SK-N-SH treated with all-trans-retinoic acid at 6 μM for 48 hours (cell line): ENCODE data around the gene ACOXL.

Experiments used
- ATAC-seq: fragments of 200-7000 bp; cut with Tn5 transposase; 3 replicates; pipeline ENCODE4 v1.9.1; 2020; ENCODE audit warnings: mild to moderate bottlenecking, moderate library complexity
- BACH2 ChIP-seq: fragments of 250-450 bp; sonication (Bioruptor Pico); IDR thresholded peaks from 2 replicates; pipeline ENCODE4 v1.9.0; 2021; ENCODE audit warnings: mild to moderate bottlenecking, borderline replicate concordance
- ESRRG ChIP-seq: fragments of 250-450 bp; sonication (Bioruptor Pico); IDR thresholded peaks from 2 replicates; pipeline ENCODE4 v1.6.1; 2021; ENCODE audit warnings: mild to moderate bottlenecking
- GLIS3 ChIP-seq: fragments of 250-450 bp; sonication (Bioruptor Pico); IDR thresholded peaks from 2 replicates; pipeline ENCODE4 v1.5.0; 2020; ENCODE audit warnings: mild to moderate bottlenecking, moderate library complexity
- ISL1 ChIP-seq: fragments of 250-450 bp; sonication (Bioruptor Pico); IDR thresholded peaks from 2 replicates; pipeline ENCODE4 v2.1.2; 2022; ENCODE audit warnings: mild to moderate bottlenecking, moderate library complexity
- OSR1 ChIP-seq: fragments of 250-450 bp; sonication (Bioruptor Pico); IDR thresholded peaks from 2 replicates; pipeline ENCODE4 v1.8.0; 2022; ENCODE audit warnings: moderate library complexity, mild to moderate bottlenecking, inconsistent platforms
- PATZ1 ChIP-seq: fragments of 250-450 bp; sonication (Bioruptor Pico); IDR thresholded peaks from 2 replicates; pipeline ENCODE4 v1.8.0; 2020; ENCODE audit warnings: mild to moderate bottlenecking, moderate library complexity, borderline replicate concordance
- PPARA ChIP-seq: fragments of 250-450 bp; sonication (Bioruptor Pico); IDR thresholded peaks from 2 replicates; pipeline ENCODE4 v1.5.0; 2020; ENCODE audit warnings: mild to moderate bottlenecking, borderline replicate concordance
- RARB ChIP-seq: fragments of 250-450 bp; sonication (Bioruptor Pico); IDR thresholded peaks from 2 replicates; pipeline ENCODE4 v1.8.0; 2021; ENCODE audit warnings: mild to moderate bottlenecking, moderate library complexity
- SNAI2 ChIP-seq: fragments of 250-450 bp; sonication (Bioruptor Pico); IDR thresholded peaks from 2 replicates; pipeline ENCODE4 v1.5.0; 2020; ENCODE audit warnings: mild to moderate bottlenecking, moderate library complexity
- TOX ChIP-seq: fragments of 250-450 bp; sonication (Bioruptor Pico); IDR thresholded peaks from 2 replicates; pipeline ENCODE4 v1.8.0; 2021; ENCODE audit warnings: mild to moderate bottlenecking, moderate library complexity, borderline replicate concordance
- ZC3H10 ChIP-seq: fragments of 250-450 bp; sonication (Bioruptor Pico); IDR thresholded peaks from 2 replicates; pipeline ENCODE4 v1.5.1; 2021; ENCODE audit warnings: mild to moderate bottlenecking, moderate library complexity
- ZFP3 ChIP-seq: fragments of 250-450 bp; sonication (Bioruptor Pico); IDR thresholded peaks from 2 replicates; pipeline ENCODE4 v1.5.0; 2020; ENCODE audit warnings: mild to moderate bottlenecking, moderate library complexity
- ZFP30 ChIP-seq: fragments of 450-650 bp; formaldehyde crosslinking; IDR thresholded peaks from 2 replicates; pipeline ENCODE4 v1.5.0; 2022; ENCODE audit warnings: mild to moderate bottlenecking, moderate library complexity
- ZNF565 ChIP-seq: fragments of 450-650 bp; formaldehyde crosslinking; conservative IDR thresholded peaks from 2 replicates; pipeline ENCODE4 v1.5.0; 2020; ENCODE audit warnings: low read depth, mild to moderate bottlenecking, moderate library complexity
- ZNF8 ChIP-seq: fragments of 450-650 bp; formaldehyde crosslinking; IDR thresholded peaks from 2 replicates; pipeline ENCODE4 v1.5.0; 2020; ENCODE audit warnings: mild to moderate bottlenecking, moderate library complexity
- TF ChIP-seq, protein P1 (sequence below): fragments of 250-450 bp; sonication (Bioruptor Pico); IDR thresholded peaks from 2 replicates; pipeline ENCODE4 v1.8.0; 2021; ENCODE audit warnings: low read depth, mild to moderate bottlenecking, moderate library complexity, borderline replicate concordance
- TF ChIP-seq, protein P2 (sequence below): fragments of 250-450 bp; sonication (Bioruptor Pico); IDR thresholded peaks from 2 replicates; pipeline ENCODE4 v1.5.0; 2020; ENCODE audit warnings: mild to moderate bottlenecking, moderate library complexity
- TF ChIP-seq, protein P3 (sequence below): fragments of 250-450 bp; sonication (Bioruptor Pico); IDR thresholded peaks from 2 replicates; pipeline ENCODE4 v1.5.1; 2020; ENCODE audit warnings: low read depth, mild to moderate bottlenecking, moderate library complexity

ACOXL gene

DNA sequence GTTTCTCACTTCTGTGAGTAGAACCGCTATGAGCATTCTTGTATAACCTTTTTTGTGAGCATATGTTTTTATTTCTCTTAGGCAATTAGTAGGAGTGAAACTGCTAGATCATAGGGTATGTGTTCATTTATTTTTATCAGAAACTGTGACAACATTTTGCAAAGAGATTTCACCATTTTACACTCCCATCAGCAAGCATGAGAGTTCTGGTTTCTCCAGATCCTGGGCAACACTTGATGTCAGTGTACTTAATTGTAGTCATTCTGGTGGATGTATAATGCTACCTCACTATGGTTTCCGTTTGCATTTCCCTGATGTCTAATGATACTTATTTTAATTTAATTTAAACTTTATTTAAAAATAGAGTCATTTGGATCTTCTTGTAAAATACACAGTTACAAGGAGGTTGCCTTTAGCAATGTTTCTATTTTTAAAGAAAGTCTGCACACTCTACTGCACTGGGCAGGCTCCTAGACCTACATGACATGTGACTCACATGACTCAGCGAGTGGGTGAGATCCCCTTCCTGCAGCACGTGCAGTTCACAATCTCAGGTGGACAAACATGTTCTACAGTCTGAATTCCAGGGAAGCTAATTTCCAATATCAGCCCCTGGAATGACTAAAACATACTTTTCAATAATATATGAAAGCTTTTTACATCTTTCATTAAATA, 261.3 kb downstream of the ACOXL start (continued):
- TF ChIP-seq PATZ1 (no peak), TOX (CRISPR knock-in tag) (no peak), GLIS3 (CRISPR knock-in tag) (no peak), ZFP30 (CRISPR knock-in tag) (no peak), ISL1 (CRISPR knock-in tag) (no peak)

DNA sequence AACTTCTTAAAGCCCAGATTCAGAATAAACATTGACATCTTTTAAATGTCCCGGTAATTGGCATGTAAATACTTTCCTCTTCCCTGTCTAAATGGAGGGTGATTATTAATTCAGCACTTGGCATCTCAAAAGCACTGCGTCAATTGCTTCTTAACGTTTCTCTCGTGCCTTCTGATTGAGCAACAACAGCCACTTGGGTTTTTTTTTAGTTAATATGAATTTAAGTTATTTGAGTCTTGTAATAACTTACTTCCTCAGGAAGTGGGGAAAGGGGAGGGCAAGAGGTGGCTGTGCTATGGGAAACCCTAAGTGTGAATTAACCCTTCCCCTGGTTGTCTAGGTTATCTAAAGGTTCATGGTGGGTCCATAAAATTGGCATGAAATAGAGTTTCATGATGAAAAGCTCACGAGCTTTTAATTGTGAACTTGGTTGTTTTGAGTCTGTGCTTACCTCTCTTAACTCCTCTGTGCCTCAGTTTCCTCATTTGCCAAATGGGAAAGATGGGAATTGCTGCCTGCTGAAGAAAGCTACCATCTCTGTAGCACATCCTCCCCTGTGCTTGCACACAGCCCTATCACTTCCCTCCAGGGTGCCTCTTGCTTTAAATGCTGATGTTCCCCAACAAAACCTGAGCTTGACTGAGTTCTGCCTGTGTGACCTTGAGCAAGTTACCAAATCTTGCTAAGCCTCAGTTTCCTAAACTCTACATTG, 262.0 kb downstream of the ACOXL start:
- TF ChIP-seq ESRRG (CRISPR knock-in tag): no peak
- no peak for ATAC-seq

DNA sequence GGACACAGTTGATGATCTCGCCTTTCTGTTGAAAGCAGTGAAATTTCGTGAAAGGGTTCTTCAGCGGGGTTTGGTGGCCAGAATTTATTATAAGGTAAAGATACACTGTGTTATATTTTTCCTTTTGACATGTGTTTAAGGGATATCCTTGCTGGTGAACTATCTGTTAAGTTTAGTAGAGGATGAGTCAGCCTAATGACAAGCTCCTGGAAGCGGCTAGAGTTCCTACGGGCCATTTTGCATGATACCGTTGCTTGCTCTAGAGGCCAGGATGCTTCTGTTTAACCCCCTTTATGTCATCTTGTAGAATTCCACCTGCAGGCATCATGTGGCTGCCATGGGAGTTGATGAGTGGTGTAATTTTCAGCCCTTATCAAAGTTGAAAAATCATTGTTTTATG, 263.5 kb downstream of the ACOXL start:
- no peak for ATAC-seq
- no peak for TF ChIP-seq BACH2 (CRISPR knock-in tag)
- TF ChIP-seq, protein P1, sequence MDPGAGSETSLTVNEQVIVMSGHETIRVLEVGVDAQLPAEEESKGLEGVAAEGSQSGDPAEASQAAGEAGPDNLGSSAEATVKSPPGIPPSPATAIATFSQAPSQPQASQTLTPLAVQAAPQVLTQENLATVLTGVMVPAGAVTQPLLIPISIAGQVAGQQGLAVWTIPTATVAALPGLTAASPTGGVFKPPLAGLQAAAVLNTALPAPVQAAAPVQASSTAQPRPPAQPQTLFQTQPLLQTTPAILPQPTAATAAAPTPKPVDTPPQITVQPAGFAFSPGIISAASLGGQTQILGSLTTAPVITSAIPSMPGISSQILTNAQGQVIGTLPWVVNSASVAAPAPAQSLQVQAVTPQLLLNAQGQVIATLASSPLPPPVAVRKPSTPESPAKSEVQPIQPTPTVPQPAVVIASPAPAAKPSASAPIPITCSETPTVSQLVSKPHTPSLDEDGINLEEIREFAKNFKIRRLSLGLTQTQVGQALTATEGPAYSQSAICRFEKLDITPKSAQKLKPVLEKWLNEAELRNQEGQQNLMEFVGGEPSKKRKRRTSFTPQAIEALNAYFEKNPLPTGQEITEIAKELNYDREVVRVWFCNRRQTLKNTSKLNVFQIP (CRISPR knock-in tag): no peak
- no peak for TF ChIP-seq PATZ1
- TF ChIP-seq ESRRG (CRISPR knock-in tag): no peak
- no peak for TF ChIP-seq ZC3H10 (CRISPR knock-in tag)
- no peak for TF ChIP-seq PPARA (CRISPR knock-in tag)
- no peak for TF ChIP-seq TOX (CRISPR knock-in tag)
- no peak for TF ChIP-seq ZFP3 (CRISPR knock-in tag)
- TF ChIP-seq ISL1 (CRISPR knock-in tag): no peak

DNA sequence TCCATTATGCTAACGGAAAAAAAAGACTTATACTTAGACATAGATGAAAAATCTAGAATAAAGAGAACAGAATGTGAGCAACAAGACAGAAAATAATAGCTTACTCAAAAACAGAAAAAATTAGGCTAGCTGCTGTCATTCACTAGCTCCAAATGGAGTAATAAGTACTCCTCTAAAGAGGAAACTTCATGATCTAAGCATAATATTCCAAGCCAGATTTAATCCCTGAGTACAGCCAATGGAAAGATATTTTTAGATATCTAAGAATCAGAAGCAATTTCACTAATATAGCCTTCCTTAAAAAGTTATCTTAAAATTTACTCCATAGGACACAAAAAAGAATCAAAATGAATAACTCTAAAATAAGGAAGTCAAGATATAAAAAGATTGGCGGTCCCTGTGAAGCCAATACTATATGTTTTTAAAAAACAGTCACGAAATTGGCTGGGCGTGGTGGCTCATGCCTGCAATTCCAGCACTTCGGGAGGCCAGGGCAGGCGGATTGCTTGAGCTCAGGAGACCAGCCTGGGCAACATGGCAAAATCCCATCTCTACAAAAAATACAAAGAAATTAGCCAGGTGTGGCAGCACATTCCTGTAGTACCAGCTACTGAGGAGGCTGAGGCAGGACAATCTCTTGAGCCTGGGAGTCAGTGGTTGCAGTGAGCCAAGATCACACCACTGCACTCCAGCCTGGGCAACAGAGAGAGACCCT, 265.1 kb downstream of the ACOXL start:
- TF ChIP-seq PPARA (CRISPR knock-in tag): no peak
- no peak for TF ChIP-seq SNAI2 (CRISPR knock-in tag)
- TF ChIP-seq, protein P1 (CRISPR knock-in tag): no peak
- TF ChIP-seq, protein P2, sequence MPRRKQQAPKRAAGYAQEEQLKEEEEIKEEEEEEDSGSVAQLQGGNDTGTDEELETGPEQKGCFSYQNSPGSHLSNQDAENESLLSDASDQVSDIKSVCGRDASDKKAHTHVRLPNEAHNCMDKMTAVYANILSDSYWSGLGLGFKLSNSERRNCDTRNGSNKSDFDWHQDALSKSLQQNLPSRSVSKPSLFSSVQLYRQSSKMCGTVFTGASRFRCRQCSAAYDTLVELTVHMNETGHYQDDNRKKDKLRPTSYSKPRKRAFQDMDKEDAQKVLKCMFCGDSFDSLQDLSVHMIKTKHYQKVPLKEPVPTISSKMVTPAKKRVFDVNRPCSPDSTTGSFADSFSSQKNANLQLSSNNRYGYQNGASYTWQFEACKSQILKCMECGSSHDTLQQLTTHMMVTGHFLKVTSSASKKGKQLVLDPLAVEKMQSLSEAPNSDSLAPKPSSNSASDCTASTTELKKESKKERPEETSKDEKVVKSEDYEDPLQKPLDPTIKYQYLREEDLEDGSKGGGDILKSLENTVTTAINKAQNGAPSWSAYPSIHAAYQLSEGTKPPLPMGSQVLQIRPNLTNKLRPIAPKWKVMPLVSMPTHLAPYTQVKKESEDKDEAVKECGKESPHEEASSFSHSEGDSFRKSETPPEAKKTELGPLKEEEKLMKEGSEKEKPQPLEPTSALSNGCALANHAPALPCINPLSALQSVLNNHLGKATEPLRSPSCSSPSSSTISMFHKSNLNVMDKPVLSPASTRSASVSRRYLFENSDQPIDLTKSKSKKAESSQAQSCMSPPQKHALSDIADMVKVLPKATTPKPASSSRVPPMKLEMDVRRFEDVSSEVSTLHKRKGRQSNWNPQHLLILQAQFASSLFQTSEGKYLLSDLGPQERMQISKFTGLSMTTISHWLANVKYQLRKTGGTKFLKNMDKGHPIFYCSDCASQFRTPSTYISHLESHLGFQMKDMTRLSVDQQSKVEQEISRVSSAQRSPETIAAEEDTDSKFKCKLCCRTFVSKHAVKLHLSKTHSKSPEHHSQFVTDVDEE (CRISPR knock-in tag): no peak
- TF ChIP-seq OSR1: no peak
- TF ChIP-seq ZNF8 (CRISPR knock-in tag): no peak
- no peak for TF ChIP-seq RARB (CRISPR knock-in tag)
- no peak for TF ChIP-seq ISL1 (CRISPR knock-in tag)
- TF ChIP-seq ZNF565 (CRISPR knock-in tag): no peak
- TF ChIP-seq ESRRG (CRISPR knock-in tag): no peak
- TF ChIP-seq TOX (CRISPR knock-in tag): no peak
- TF ChIP-seq, protein P3, sequence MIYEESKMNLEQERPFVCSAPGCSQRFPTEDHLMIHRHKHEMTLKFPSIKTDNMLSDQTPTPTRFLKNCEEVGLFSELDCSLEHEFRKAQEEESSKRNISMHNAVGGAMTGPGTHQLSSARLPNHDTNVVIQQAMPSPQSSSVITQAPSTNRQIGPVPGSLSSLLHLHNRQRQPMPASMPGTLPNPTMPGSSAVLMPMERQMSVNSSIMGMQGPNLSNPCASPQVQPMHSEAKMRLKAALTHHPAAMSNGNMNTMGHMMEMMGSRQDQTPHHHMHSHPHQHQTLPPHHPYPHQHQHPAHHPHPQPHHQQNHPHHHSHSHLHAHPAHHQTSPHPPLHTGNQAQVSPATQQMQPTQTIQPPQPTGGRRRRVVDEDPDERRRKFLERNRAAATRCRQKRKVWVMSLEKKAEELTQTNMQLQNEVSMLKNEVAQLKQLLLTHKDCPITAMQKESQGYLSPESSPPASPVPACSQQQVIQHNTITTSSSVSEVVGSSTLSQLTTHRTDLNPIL: no peak
- ATAC-seq: no peak
